IPS-18c (cell line): ENCODE results near the gene FAT1.
"Not testable (repeated sequence)": the region's sequence is repeated elsewhere in the genome, so short reads cannot be mapped to it uniquely, and the experiment has no call there.

Experiments used
- H3K4me3 ChIP-seq: 2 replicates; pipeline ENCODE4 v1.7.0; 2013; ENCODE audit warnings: low read depth, mild to moderate bottlenecking, low read length, moderate library complexity; ENCODE audit not compliant: insufficient read depth
- H3K9me3 ChIP-seq: one replicate; pipeline ENCODE4 v1.6.1; 2013; ENCODE audit warnings: mild to moderate bottlenecking, low read length, moderate library complexity; ENCODE audit not compliant: control insufficient read depth, insufficient read depth

FAT1 gene

GRCh38 chr4:186689476-186689875 is 34.2 kb downstream of the FAT1 start:
- no peaks in the 10 kb centered on the region for H3K9me3 ChIP-seq
- H3K4me3 ChIP-seq = no peak overlapping the region

DNA sequence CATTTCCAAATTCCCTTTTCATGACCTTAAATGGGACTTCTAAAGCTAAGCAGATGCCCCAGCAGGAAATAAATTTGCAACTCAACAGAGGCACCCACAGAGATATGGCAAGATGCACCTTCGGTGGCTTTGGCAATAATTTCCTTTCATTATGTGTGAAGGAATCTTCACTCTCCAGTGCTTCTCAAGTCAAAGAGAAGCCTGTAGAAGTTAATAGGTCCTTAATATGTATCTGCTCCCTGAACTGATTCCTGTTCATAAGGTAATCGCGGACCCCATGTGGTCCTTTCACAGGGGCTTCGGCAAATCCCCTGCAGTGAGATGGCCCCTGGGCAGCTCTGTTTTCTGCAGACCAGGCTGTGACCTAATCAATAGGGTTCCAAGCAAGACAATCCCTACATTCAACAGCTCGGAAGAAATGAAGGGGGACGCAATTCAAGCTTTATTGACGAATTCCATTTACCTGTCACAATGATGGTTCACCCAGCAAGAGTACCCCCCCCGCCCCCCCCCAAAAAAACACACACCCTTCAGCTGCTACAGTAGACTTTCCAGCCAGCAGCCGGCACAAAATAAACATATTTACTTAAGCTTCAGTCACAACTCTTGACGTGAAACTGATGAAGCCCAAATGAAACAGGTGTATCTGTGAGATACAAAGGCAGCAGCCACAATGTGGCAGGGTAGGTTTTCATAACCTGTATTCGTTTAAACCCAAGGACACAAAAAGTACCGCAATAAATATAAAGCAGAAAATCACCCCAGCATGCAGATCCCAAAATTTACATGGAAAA is 35.3 kb downstream of the FAT1 start:
- H3K4me3 ChIP-seq = no peak overlapping the region
- no peaks in the 10 kb centered on the region for H3K9me3 ChIP-seq

- Histone ChIP-seq H3K4me3 (no peak overlapping the region), H3K9me3 (no peaks in the 10 kb centered on the region)
Observed at GRCh38 chr4:186687265-186687664, 36.4 kb downstream of the FAT1 start.

- Histone ChIP-seq H3K4me3 (no peak overlapping the region), H3K9me3 (no peaks in the 10 kb centered on the region)
Observed at GRCh38 chr4:186685767-186686183, 37.9 kb downstream of the FAT1 start.

DNA sequence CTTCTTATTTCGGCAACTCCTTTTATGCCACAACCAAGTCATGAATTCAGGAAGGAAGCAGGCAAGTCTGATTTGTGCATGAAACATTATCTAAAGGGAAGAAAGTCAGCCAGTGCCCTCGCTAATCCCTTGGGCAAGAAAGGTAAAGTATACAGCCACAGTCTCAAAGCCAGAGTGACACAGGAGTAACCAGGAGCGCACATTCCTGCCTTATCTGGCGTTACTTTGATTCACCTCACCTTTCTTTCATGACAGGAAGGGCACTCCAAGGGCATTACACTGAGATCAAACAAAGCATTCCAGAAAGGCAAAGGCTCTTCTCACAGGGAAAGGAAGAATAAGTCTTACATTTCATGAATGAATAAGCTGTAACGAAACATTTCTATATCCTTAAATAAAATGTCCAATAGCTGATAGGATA is 38.8 kb downstream of the FAT1 start:
- no peak overlapping the region for H3K4me3 ChIP-seq

GRCh38 chr4:186684220-186684619 is 39.4 kb downstream of the FAT1 start:
- Histone ChIP-seq H3K4me3 (no peak overlapping the region), H3K9me3 (no peaks in the 10 kb centered on the region)

More for the DNA sequence above, 38.8 kb downstream of the FAT1 start:
- H3K9me3 ChIP-seq = no peaks in the 10 kb centered on the region

DNA sequence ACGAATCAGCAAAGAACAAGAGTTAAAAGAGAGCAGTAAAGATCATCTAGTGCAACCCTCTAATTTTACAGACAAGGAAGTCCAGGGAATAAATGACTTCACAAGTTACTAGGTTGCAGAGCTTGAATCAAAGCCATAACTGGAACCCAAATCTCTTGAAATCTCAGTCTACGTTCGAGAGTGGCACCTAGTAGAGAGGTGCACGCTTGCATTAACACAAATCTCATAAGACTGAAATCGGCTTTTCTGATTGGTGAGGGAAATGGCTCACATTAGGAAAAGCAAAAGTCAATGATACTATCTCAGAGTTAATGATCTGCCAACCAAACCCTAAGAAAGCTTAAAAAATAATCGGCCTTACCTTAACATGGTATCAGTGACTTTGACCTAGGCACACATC is 43.0 kb downstream of the FAT1 start:
- Histone ChIP-seq H3K9me3 (no peaks in the 10 kb centered on the region), H3K4me3 (no peak overlapping the region)

DNA sequence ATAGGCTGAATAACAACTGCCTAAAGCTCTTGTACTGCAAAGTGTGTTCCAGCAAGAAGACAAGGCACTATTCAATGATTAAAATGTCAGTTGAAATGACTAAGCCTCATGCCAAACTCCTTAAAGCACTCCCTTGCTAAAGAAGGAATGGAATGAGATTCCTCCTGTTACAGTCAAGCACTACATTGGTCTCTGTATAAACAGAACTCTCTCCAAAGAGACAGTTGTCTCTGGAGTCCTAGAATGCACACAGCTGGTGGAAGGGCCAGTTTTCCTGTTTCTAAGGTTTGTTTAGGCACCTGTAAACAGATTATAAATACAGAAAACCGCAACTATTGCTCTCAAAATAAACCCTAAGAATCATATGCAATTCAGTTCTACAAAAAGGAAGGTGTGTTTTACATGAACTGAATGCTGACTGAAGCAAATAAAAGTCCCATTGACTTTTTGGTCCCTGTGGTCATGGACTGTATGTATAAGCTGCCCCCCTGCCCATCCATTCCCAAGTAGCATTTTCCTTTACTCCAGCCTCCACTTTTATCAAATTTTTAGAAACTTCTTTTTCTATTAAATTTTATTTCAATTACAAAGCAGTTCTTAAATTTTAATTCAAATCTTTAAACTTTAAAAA is 47.0 kb downstream of the FAT1 start:
- no peaks in the 10 kb centered on the region for H3K9me3 ChIP-seq
- H3K4me3 ChIP-seq = no peak overlapping the region

- Histone ChIP-seq H3K4me3 (no peak overlapping the region), H3K9me3 (no peaks in the 10 kb centered on the region)
Observed at GRCh38 chr4:186669735-186670134, 53.9 kb downstream of the FAT1 start.

DNA sequence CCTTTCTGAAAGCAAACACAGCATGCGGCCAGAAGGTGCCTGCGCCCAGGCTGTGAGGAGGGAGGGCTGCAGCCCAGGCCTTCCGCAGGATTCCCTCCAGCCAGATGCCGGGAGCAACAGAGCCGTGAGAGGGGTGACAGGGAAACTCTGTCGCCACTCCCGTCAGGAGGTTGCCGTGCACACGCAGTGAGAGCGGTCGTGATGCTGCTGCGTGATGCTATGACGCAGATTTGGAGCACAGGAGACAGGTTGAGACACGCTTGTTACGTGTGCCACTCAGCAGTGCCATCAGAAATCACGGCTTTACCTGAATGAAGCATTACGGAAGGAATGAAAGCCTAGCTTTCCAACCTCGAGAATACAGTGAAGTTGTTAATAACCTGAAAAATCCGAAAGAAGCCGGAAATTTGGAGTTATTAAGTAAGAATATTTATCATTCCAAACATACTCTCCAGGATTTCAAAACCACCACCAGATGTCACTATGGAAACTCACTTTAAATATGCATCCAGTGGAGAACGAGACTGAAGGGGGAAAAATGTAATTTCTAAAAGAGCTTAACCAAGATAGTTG is 54.4 kb downstream of the FAT1 start:
- Histone ChIP-seq H3K9me3 (no peaks in the 10 kb centered on the region), H3K4me3 (no peak overlapping the region; the same call in 1 of the 2 replicates)

GRCh38 chr4:186666750-186667149 is 56.9 kb downstream of the FAT1 start:
- Histone ChIP-seq H3K4me3 (no peak overlapping the region), H3K9me3 (no peaks in the 10 kb centered on the region)

DNA sequence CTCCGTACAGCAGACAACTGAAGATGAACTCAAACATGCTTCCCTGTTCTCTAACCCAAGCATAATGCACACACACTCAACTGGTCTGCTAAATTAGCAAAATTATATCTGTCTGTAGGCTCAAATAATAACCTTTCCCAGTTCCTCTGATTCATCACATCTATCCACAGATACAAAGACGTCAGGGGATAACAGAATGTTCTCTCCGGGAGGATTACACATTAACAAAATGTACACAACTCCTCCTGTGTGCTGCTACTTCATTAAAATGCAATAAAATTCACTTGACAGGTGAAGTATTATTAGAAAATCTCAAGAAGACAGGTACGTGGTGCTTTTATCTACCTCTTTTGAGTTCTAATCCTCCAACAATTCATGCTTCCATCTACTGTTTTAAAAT is 57.4 kb downstream of the FAT1 start:
- Histone ChIP-seq H3K9me3 (no peaks in the 10 kb centered on the region), H3K4me3 (no peak overlapping the region)

GRCh38 chr4:186660403-186660802 is 63.3 kb downstream of the FAT1 start:
- no peak overlapping the region for H3K4me3 ChIP-seq

GRCh38 chr4:186659935-186660334 is 63.7 kb downstream of the FAT1 start:
- H3K4me3 ChIP-seq = no peak overlapping the region
- H3K9me3 ChIP-seq = no peaks in the 10 kb centered on the region

More at GRCh38 chr4:186660403-186660802, 63.3 kb downstream of the FAT1 start:
- no peaks in the 10 kb centered on the region for H3K9me3 ChIP-seq

GRCh38 chr4:186659456-186659855 is 64.2 kb downstream of the FAT1 start:
- not testable (repeated sequence) for H3K4me3 ChIP-seq, H3K9me3 ChIP-seq

DNA sequence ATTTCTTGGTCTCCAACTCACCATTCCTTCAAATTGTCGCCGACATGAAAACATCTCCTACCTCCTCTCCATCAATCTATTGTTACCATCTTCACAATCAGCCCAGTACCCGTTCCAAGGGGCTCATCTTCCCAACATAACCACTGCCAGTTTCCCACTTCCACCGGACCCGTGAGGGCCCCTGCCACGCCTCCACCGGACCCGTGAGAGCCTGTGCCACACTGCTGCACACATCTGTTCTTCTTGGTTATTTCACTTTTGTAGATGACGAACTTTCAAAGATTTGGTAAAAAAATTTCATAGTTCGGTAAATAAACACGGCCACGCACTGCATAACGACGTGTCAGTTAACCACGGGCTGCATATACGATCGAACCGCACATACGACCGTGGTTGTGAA is 65.0 kb downstream of the FAT1 start:
- no peak overlapping the region for H3K4me3 ChIP-seq
- H3K9me3 ChIP-seq = no peaks in the 10 kb centered on the region

DNA sequence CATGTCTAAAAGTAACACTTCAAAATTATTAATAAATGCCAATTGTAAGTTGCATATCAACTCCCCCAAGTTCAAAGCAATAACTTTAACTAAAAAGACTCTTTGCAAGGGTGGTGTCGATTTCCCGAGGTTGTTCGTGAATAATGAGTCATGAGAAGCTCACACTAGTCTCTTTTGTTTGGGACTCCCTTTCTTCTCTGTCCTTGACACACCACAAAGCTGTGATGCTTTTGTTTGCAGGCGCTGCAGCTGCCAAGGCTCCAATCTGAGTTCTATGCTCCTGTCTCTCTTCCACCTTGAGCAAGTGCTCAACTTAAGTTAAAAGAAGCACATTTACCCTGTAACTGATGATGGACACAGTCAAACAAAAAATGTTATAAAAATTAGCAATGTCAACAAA is 65.9 kb downstream of the FAT1 start:
- Histone ChIP-seq H3K9me3 (no peaks in the 10 kb centered on the region), H3K4me3 (no peak overlapping the region)

DNA sequence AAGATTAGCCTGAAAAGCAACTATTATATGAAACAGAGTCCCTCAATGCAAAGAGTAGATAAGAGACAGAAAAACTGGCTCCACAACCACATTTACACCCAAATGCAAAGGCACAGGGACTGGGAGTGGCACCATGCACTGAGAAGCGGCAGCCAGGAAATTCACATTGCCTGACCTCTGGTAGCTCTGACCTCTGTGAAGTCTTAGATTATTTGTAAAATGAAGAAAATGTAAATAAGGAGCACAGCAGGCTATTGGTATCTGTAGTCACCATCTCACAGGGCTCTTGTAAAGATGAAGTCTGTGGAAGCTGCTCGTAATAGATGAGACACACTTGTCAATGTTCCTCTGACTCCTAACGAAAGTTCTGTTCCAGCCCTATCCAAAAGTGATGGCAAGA is 69.7 kb downstream of the FAT1 start:
- Histone ChIP-seq H3K9me3 (no peaks in the 10 kb centered on the region), H3K4me3 (no peak overlapping the region)
